Measurements from ENCODE around the gene HAUS3. TPM values are rescaled to one million over a fixed set of nuclear protein-coding genes. Genes with fewer than 3 reads are reported as not detected.

The HAUS3 gene
- total and polyA plus RNA-seq, 2 experiments from 2014 or later: 21.4 to 36.0 TPM

GRCh38 chr4:2269206-2269531 lies 27.2 kb upstream of the HAUS3 start:
- no peak overlapping the region; the same call in 1 of the 2 replicates for H2AFZ ChIP-seq
- Mint-ChIP-seq H3K27ac (no peak overlapping the region), H3K36me3 (ENCODE audit: low read depth) (no peaks in the 10 kb centered on the region; the same call in 2 of the 3 replicates), H3K4me1 (peaks cover 14% of the 10 kb centered on the region), H3K27me3 (ENCODE audit: insufficient read depth, low read depth, poor library complexity) (peaks cover 6% of the 10 kb centered on the region), H3K9me3 (no peaks in the 10 kb centered on the region), H3K4me3 (no peak overlapping the region; the same call in 2 of the 3 replicates)
- no peaks in the 10 kb centered on the region for H4K20me1 ChIP-seq (replicated peaks; ENCODE audit: insufficient read depth)
- H3K4me2 ChIP-seq: peak overlapping the region; percentile 43; the same call in 1 of the 2 replicates
- no peaks in the 10 kb centered on the region for H3K36me3 ChIP-seq (ENCODE audit: insufficient read depth)
- no peak overlapping the region for H3K4me3 ChIP-seq
- peaks cover 9% of the 10 kb centered on the region for H3K4me1 ChIP-seq (ENCODE audit: insufficient read depth)
- peak; percentile 78 for ATAC-seq
- TF ChIP-seq CTCF (conservative IDR thresholded peaks at IDR 0.05; ENCODE audit: low read depth in 2 of 2) (peak in 1 of 2 experiments; percentile 31; a peak in 1 of 4 replicates), ZNF462 (CRISPR knock-in tag; IDR thresholded peaks at IDR 0.05) (no peak), EZH2phosphoT487 (IDR thresholded peaks at IDR 0.05; ENCODE audit: unreplicated experiment) (no peak), CREB1 (CRISPR knock-in tag; IDR thresholded peaks at IDR 0.05; ENCODE audit: low read depth) (no peak), JUNB (IDR thresholded peaks at IDR 0.05; ENCODE audit: unreplicated experiment) (no peak), NANOG (IDR thresholded peaks at IDR 0.05; ENCODE audit: borderline replicate concordance) (no peak)
- H3F3A ChIP-seq (replicated peaks; ENCODE audit: low read depth): no peaks in the 10 kb centered on the region
- H3K9me2 ChIP-seq (ENCODE audit: insufficient read depth): no peaks in the 10 kb centered on the region
- no peak overlapping the region for H3K27ac ChIP-seq (ENCODE audit: low read depth)
- DNase-seq (ENCODE audit: low spot score): peak; percentile 53
- no peaks in the 10 kb centered on the region for H3K27me3 ChIP-seq (ENCODE audit: insufficient read depth)
- H3K79me2 ChIP-seq (replicated peaks; ENCODE audit: insufficient read depth): no peaks in the 10 kb centered on the region
